ENCODE data around the gene KRTAP10-1.

KRTAP10-1 gene

GRCh38 chr21:44512496-44513388 lies 27.3 kb downstream of the KRTAP10-1 start:
- TF ChIP-seq EZH2 (IDR thresholded peaks at IDR 0.05; ENCODE audit: borderline replicate concordance, low read length) = no peak
- TF ChIP-seq CTCF (IDR thresholded peaks at IDR 0.05; ENCODE audit: low read length) = no peak

GRCh38 chr21:44511938-44512275 lies 28.1 kb downstream of the KRTAP10-1 start:
- Histone ChIP-seq H3K9me3 (ENCODE audit: low read length) (no peaks in the 10 kb centered on the region), H2AFZ (ENCODE audit: low read length) (no peak overlapping the region)
- TF ChIP-seq EZH2 (IDR thresholded peaks at IDR 0.05; ENCODE audit: borderline replicate concordance, low read length) (no peak), CTCF (IDR thresholded peaks at IDR 0.05; ENCODE audit: low read length) (no peak)

More at GRCh38 chr21:44512496-44513388, 27.3 kb downstream of the KRTAP10-1 start:
- Histone ChIP-seq H4K20me1 (ENCODE audit: insufficient read depth, low read length) (no peaks in the 10 kb centered on the region), H3K9me3 (ENCODE audit: low read length) (no peaks in the 10 kb centered on the region), H3K27me3 (ENCODE audit: insufficient read depth, low read length) (no peaks in the 10 kb centered on the region; the same call in 1 of the 2 replicates), H3F3A (ENCODE audit: insufficient read depth, low read length) (no peaks in the 10 kb centered on the region), H3K4me3 (ENCODE audit: low read depth, low read length, poor library complexity, severe bottlenecking) (no peak overlapping the region), H3K36me3 (ENCODE audit: insufficient read depth, low read length) (no peaks in the 10 kb centered on the region), H3K27ac (ENCODE audit: low read depth, low read length, poor library complexity, severe bottlenecking) (no peak overlapping the region), H3K4me1 (ENCODE audit: insufficient read depth, low read length, severe bottlenecking) (no peaks in the 10 kb centered on the region), H3K79me2 (ENCODE audit: insufficient read depth, low read length) (no peaks in the 10 kb centered on the region), H3K9me2 (ENCODE audit: low read depth, low read length) (no peaks in the 10 kb centered on the region), H2AFZ (ENCODE audit: low read length) (no peak overlapping the region), H3K9ac (ENCODE audit: low read length) (no peak overlapping the region), H3K4me2 (ENCODE audit: low read length) (no peak overlapping the region)

GRCh38 chr21:44511219-44511937 lies 28.6 kb downstream of the KRTAP10-1 start:
- no peak for TF ChIP-seq EZH2 (IDR thresholded peaks at IDR 0.05; ENCODE audit: borderline replicate concordance, low read length)
- no peak for TF ChIP-seq CTCF (IDR thresholded peaks at IDR 0.05; ENCODE audit: low read length)
- Histone ChIP-seq H3K9me3 (ENCODE audit: low read length) (no peaks in the 10 kb centered on the region), H3K79me2 (ENCODE audit: insufficient read depth, low read length) (no peaks in the 10 kb centered on the region), H3K27me3 (ENCODE audit: insufficient read depth, low read length) (no peaks in the 10 kb centered on the region; the same call in 1 of the 2 replicates), H3K4me3 (ENCODE audit: low read depth, low read length, poor library complexity, severe bottlenecking) (no peak overlapping the region), H3K36me3 (ENCODE audit: insufficient read depth, low read length) (no peaks in the 10 kb centered on the region), H2AFZ (ENCODE audit: low read length) (no peak overlapping the region), H3K27ac (ENCODE audit: low read depth, low read length, poor library complexity, severe bottlenecking) (no peak overlapping the region), H3K4me2 (ENCODE audit: low read length) (no peak overlapping the region), H3F3A (ENCODE audit: insufficient read depth, low read length) (no peaks in the 10 kb centered on the region), H3K4me1 (ENCODE audit: insufficient read depth, low read length, severe bottlenecking) (no peaks in the 10 kb centered on the region), H3K9ac (ENCODE audit: low read length) (no peak overlapping the region), H4K20me1 (ENCODE audit: insufficient read depth, low read length) (no peaks in the 10 kb centered on the region), H3K9me2 (ENCODE audit: low read depth, low read length) (no peaks in the 10 kb centered on the region)

More at GRCh38 chr21:44511938-44512275, 28.1 kb downstream of the KRTAP10-1 start:
- Histone ChIP-seq H4K20me1 (ENCODE audit: insufficient read depth, low read length) (no peaks in the 10 kb centered on the region), H3K79me2 (ENCODE audit: insufficient read depth, low read length) (no peaks in the 10 kb centered on the region), H3F3A (ENCODE audit: insufficient read depth, low read length) (no peaks in the 10 kb centered on the region), H3K36me3 (ENCODE audit: insufficient read depth, low read length) (no peaks in the 10 kb centered on the region), H3K4me1 (ENCODE audit: insufficient read depth, low read length, severe bottlenecking) (no peaks in the 10 kb centered on the region), H3K4me3 (ENCODE audit: low read depth, low read length, poor library complexity, severe bottlenecking) (no peak overlapping the region), H3K4me2 (ENCODE audit: low read length) (no peak overlapping the region), H3K9ac (ENCODE audit: low read length) (no peak overlapping the region), H3K27me3 (ENCODE audit: insufficient read depth, low read length) (no peaks in the 10 kb centered on the region; the same call in 1 of the 2 replicates), H3K9me2 (ENCODE audit: low read depth, low read length) (no peaks in the 10 kb centered on the region), H3K27ac (ENCODE audit: low read depth, low read length, poor library complexity, severe bottlenecking) (no peak overlapping the region)

Data from OCI-LY1 (cell line).